Neural progenitor cell (in vitro differentiated cells): ENCODE data around the gene NPTN. TPM values are rescaled to one million over a fixed set of nuclear protein-coding genes. Genes with fewer than 3 reads are reported as not detected.

ENCODE experiments used
- DNase-seq: peaks from one replicate; pipeline ENCODE4 v3.0.0-alpha.2; 2016; ENCODE audit warnings: low spot score
- H2AFZ ChIP-seq: fragments of 200-600 bp; sonication (generic); replicated peaks from 2 replicates; pipeline ENCODE4 v1.6.1; 2016; ENCODE audit warnings: antibody characterized with exemption
- H3F3A ChIP-seq: fragments of 200-600 bp; sonication (generic); 2 replicates; pipeline ENCODE4 v1.6.1; 2016; ENCODE audit warnings: antibody characterized with exemption, low read depth
- H3K27ac ChIP-seq: fragments of 200-600 bp; sonication (generic); 2 replicates; pipeline ENCODE4 v1.5.1; 2016; ENCODE audit warnings: mild to moderate bottlenecking
- H3K27me3 ChIP-seq: fragments of 200-600 bp; sonication (generic); 2 replicates; pipeline ENCODE4 v1.6.1; 2016; ENCODE audit warnings: mild to moderate bottlenecking, moderate library complexity
- H3K36me3 ChIP-seq: fragments of 200-600 bp; sonication (generic); 2 replicates; pipeline ENCODE4 v1.5.1; 2016
- H3K4me1 ChIP-seq: fragments of 200-600 bp; sonication (generic); 2 replicates; pipeline ENCODE4 v1.6.1; 2016; ENCODE audit warnings: mixed run types
- H3K4me2 ChIP-seq: fragments of 200-600 bp; sonication (generic); 2 replicates; pipeline ENCODE4 v1.6.1; 2016
- H3K4me3 ChIP-seq: fragments of 200-600 bp; sonication (generic); 2 replicates; pipeline ENCODE4 v1.5.1; 2016
- H3K79me2 ChIP-seq: fragments of 200-600 bp; sonication (generic); 2 replicates; pipeline ENCODE4 v1.6.1; 2016; ENCODE audit warnings: low read depth
- H3K9ac ChIP-seq: fragments of 200-600 bp; sonication (generic); 2 replicates; pipeline ENCODE4 v1.6.1; 2016
- H3K9me3 ChIP-seq: fragments of 200-600 bp; sonication (generic); 2 replicates; pipeline ENCODE4 v1.5.1; 2016; ENCODE audit warnings: low read depth
- H4K20me1 ChIP-seq: fragments of 200-600 bp; sonication (generic); 2 replicates; pipeline ENCODE4 v1.6.1; 2016; ENCODE audit warnings: low read depth
- H3K27ac Mint-ChIP-seq: 3 replicates; pipeline ENCODE4 v1.8.0; 2021; ENCODE audit warnings: mixed read lengths
- H3K27me3 Mint-ChIP-seq: 2 replicates; pipeline ENCODE4 v1.8.0; 2022; ENCODE audit warnings: low read depth, mild to moderate bottlenecking, inconsistent platforms, moderate library complexity, mixed read lengths; ENCODE audit not compliant: insufficient read depth
- H3K36me3 Mint-ChIP-seq: 3 replicates; pipeline ENCODE4 v1.8.0; 2021; ENCODE audit warnings: mixed read lengths
- H3K4me1 Mint-ChIP-seq: 3 replicates; pipeline ENCODE4 v1.8.0; 2021; ENCODE audit warnings: mixed read lengths
- H3K4me3 Mint-ChIP-seq: 3 replicates; pipeline ENCODE4 v1.8.0; 2021; ENCODE audit warnings: mild to moderate bottlenecking, moderate library complexity, mixed read lengths
- H3K9me3 Mint-ChIP-seq: 3 replicates; pipeline ENCODE4 v1.8.0; 2020; ENCODE audit warnings: mixed read lengths
- EZH2 ChIP-seq: fragments of 200-600 bp; sonication (generic); IDR thresholded peaks from 2 replicates; pipeline ENCODE4 v1.6.1; 2017; ENCODE audit warnings: antibody characterized with exemption, mild to moderate bottlenecking, moderate library complexity
- EZH2phosphoT487 ChIP-seq: fragments of 200-600 bp; sonication (generic); IDR thresholded peaks from 2 replicates; pipeline ENCODE4 v1.6.1; 2017; ENCODE audit warnings: antibody characterized with exemption
- total RNA-seq: library from RNA; depleted of rRNA; stranded (reverse); fragments of >200 nt; gene quantifications from 2 replicates; pipeline ENCODE4 v1.2.3, GENCODE V29; 2015; ENCODE audit warnings: low replicate concordance
- TF ChIP-seq, protein P1 (sequence below): fragments of 200-600 bp; sonication (generic); IDR thresholded peaks from 2 replicates; pipeline ENCODE4 v1.5.1; 2017; ENCODE audit warnings: antibody characterized with exemption, mild to moderate bottlenecking

NPTN gene
- total RNA-seq, 1 donor from 2014 or later: 110 TPM

DNA sequence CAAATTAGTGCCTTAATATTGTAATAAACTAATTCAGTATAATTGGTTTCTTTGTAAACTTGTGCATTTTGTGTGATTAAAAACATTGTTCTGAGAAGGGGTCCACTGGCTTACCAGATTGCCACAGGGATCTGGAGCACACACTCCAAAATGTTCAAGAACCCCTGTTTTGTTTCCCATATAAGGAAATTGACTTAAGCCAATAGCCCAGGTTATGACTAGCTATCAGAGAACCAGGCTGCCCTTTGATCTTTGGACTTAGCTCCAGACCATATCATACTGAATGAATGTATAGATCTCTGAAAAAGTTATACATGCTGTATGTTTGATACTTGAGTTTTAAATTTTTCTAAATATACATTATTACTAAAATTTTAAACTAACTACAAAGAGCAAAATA lies 91.7 kb downstream of the NPTN start:
- H2AFZ ChIP-seq: no peak overlapping the region
- H3K36me3 ChIP-seq: no peaks in the 10 kb centered on the region
- H3K4me1 ChIP-seq: no peaks in the 10 kb centered on the region
- no peak overlapping the region for H3K4me3 Mint-ChIP-seq
- H3K9me3 Mint-ChIP-seq: no peaks in the 10 kb centered on the region
- no peak overlapping the region for H3K27ac Mint-ChIP-seq
- H3K9me3 ChIP-seq: no peaks in the 10 kb centered on the region
- no peak for DNase-seq
- H3K4me3 ChIP-seq: no peak overlapping the region
- H3K9ac ChIP-seq: no peak overlapping the region
- H3K79me2 ChIP-seq: no peaks in the 10 kb centered on the region
- no peak for TF ChIP-seq EZH2phosphoT487
- TF ChIP-seq, protein P1, sequence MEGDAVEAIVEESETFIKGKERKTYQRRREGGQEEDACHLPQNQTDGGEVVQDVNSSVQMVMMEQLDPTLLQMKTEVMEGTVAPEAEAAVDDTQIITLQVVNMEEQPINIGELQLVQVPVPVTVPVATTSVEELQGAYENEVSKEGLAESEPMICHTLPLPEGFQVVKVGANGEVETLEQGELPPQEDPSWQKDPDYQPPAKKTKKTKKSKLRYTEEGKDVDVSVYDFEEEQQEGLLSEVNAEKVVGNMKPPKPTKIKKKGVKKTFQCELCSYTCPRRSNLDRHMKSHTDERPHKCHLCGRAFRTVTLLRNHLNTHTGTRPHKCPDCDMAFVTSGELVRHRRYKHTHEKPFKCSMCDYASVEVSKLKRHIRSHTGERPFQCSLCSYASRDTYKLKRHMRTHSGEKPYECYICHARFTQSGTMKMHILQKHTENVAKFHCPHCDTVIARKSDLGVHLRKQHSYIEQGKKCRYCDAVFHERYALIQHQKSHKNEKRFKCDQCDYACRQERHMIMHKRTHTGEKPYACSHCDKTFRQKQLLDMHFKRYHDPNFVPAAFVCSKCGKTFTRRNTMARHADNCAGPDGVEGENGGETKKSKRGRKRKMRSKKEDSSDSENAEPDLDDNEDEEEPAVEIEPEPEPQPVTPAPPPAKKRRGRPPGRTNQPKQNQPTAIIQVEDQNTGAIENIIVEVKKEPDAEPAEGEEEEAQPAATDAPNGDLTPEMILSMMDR: no peak
- TF ChIP-seq EZH2: no peak
- H3K4me2 ChIP-seq: no peak overlapping the region
- H3K36me3 Mint-ChIP-seq: no peaks in the 10 kb centered on the region
- H3K27me3 ChIP-seq: no peaks in the 10 kb centered on the region
- no peaks in the 10 kb centered on the region for H3K4me1 Mint-ChIP-seq
- H3K27me3 Mint-ChIP-seq: no peaks in the 10 kb centered on the region
- no peak overlapping the region for H3K27ac ChIP-seq
- no peaks in the 10 kb centered on the region for H4K20me1 ChIP-seq
- H3F3A ChIP-seq: no peaks in the 10 kb centered on the region

DNA sequence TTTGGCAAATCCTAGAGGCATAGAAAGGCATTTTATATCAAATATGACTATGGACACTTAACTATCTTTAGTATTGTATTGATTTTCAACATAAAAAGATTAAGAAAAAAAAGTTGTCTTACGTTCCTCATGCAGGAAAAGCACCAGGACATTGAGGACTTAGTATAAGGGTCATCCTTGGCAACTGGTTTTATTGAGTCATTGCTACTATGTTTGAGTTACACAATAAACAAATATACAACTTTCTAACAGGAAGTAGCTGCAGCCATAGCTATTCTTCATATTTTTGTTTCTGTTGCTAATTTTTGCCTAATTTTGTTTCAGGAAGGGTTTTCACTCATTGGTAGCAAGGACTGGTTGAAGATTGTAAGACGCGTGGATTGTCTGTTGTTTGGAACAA lies 93.0 kb downstream of the NPTN start:
- TF ChIP-seq, protein P1: no peak
- no peak for TF ChIP-seq EZH2phosphoT487
- TF ChIP-seq EZH2: no peak
- H3K27me3 ChIP-seq: no peaks in the 10 kb centered on the region
- DNase-seq: no peak
- H3K36me3 ChIP-seq: no peaks in the 10 kb centered on the region
- Mint-ChIP-seq H3K4me3 (no peak overlapping the region), H3K9me3 (no peaks in the 10 kb centered on the region), H3K27me3 (no peaks in the 10 kb centered on the region), H3K4me1 (no peaks in the 10 kb centered on the region), H3K36me3 (no peaks in the 10 kb centered on the region), H3K27ac (no peak overlapping the region)
- H3K9me3 ChIP-seq: no peaks in the 10 kb centered on the region
- no peak overlapping the region for H2AFZ ChIP-seq
- H3K27ac ChIP-seq: no peak overlapping the region
- H3K79me2 ChIP-seq: no peaks in the 10 kb centered on the region
- no peak overlapping the region for H3K4me2 ChIP-seq
- no peaks in the 10 kb centered on the region for H3F3A ChIP-seq
- no peak overlapping the region for H3K4me3 ChIP-seq
- H4K20me1 ChIP-seq: no peaks in the 10 kb centered on the region
- no peak overlapping the region for H3K9ac ChIP-seq
- H3K4me1 ChIP-seq: no peaks in the 10 kb centered on the region

DNA sequence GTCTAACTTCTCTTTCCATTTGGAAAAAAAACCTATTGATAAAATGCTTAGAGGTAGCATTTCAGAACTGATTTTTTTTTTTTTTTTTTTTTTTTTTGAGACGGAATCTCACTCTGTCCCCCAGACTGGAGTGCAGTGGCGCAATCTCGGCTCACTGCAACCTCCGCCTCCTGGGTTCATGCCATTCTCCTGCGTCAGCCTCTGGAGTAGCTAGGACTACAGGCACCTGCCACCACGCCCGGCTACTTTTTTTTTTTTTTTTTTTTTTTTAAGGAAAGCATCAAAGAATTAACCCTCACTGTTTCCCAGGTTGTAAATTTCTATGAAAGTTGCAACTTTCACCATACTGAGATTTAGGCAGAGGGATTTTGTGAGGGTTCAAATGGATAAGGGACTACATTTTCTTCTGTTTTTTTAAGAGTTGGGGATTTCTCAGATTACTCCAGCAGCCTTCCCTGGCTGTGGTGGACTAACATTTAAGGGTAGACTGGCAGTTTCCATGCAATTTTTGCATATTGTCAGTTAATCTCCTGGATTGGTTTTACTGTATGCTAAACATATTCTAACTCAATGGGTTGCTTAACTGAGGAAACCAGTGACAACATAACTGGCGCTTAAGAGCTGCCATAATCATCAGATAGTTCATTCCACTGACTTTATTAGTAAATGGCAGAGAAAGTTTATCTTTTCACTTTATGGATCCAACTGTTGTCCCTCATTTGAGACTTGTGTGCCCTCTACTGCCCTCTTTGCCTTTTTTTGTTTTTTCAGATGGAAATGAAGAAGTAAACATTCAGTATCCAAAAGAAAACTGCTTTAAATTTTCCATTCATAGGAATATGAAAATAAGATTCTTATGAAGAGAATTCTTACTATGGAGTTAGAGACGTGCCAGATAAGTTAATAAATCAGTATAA lies 93.7 kb downstream of the NPTN start:
- no peak overlapping the region for H3K27ac Mint-ChIP-seq
- no peak overlapping the region for H3K4me2 ChIP-seq
- no peaks in the 10 kb centered on the region for H3K4me1 Mint-ChIP-seq
- H3K4me3 ChIP-seq: no peak overlapping the region
- no peaks in the 10 kb centered on the region for H3K27me3 Mint-ChIP-seq
- no peaks in the 10 kb centered on the region for H3K36me3 ChIP-seq
- no peak for DNase-seq
- no peaks in the 10 kb centered on the region for H3K36me3 Mint-ChIP-seq
- H3K4me1 ChIP-seq: no peaks in the 10 kb centered on the region
- no peak overlapping the region for H3K27ac ChIP-seq
- H4K20me1 ChIP-seq: no peaks in the 10 kb centered on the region
- no peaks in the 10 kb centered on the region for H3K27me3 ChIP-seq
- no peaks in the 10 kb centered on the region for H3K9me3 Mint-ChIP-seq
- no peak overlapping the region for H2AFZ ChIP-seq
- no peaks in the 10 kb centered on the region for H3K9me3 ChIP-seq
- no peak for TF ChIP-seq EZH2phosphoT487
- TF ChIP-seq EZH2: no peak
- TF ChIP-seq, protein P1: no peak
- H3K79me2 ChIP-seq: no peaks in the 10 kb centered on the region
- H3F3A ChIP-seq: no peaks in the 10 kb centered on the region
- H3K9ac ChIP-seq: no peak overlapping the region
- H3K4me3 Mint-ChIP-seq: no peak overlapping the region
